ENCODE results near the gene CLEC4G. TPM values are rescaled to one million over a fixed set of nuclear protein-coding genes. Genes with fewer than 3 reads are reported as not detected.

Gene CLEC4G
- total and polyA plus RNA-seq, 2 of the 8 experiments (the other 6 are each of a cell fraction or from before 2014, with no cell fraction given): 0.35 to 2.9 TPM

- peaks cover 0 to 4% of the 10 kb centered on the region in 2 experiments for H4K20me1 ChIP-seq (replicated peaks in 1 of 2; ENCODE audit: control insufficient read depth in 1 of 2, insufficient read depth in 2 of 2, low read length in 2 of 2)
- no peak overlapping the region for H3K18ac ChIP-seq (ENCODE audit: extremely low read depth, low read length)
- peak overlapping the region; percentile 96; the same call in 1 of the 2 replicates for H2AK5ac ChIP-seq (ENCODE audit: low read depth, low read length)
- H3K27ac ChIP-seq (ENCODE audit: low read depth, low read length): no peak overlapping the region
- H3K4me2 ChIP-seq (ENCODE audit: insufficient read depth in 1 of 2, low read depth in 2 of 2, low read length in 2 of 2): no peak overlapping the region
- H3K23ac ChIP-seq (ENCODE audit: insufficient read length): no peak overlapping the region
- H2BK120ac ChIP-seq (replicated peaks; ENCODE audit: low read depth, low read length): no peak overlapping the region
- H4K8ac ChIP-seq (ENCODE audit: extremely low read depth, insufficient read depth, low read length): no peak overlapping the region
- FAIRE-seq (no peak), DNase-seq (ENCODE audit: low read depth in 1 of 2, low spot score in 2 of 2) (no peak)
- H3K56ac ChIP-seq (replicated peaks; ENCODE audit: insufficient read length, low read depth, low read length): no peak overlapping the region
- H3K4ac ChIP-seq (replicated peaks; ENCODE audit: insufficient read length, low read depth, low read length): no peak overlapping the region
- no peaks in the 10 kb centered on the region for H3K79me1 ChIP-seq (ENCODE audit: low read depth, low read length)
- CTCF ChIA-PET (ENCODE audit: partially characterized antibody): no interaction called here
- H3K36me3 ChIP-seq (ENCODE audit: control insufficient read depth in 2 of 4, insufficient read depth in 4 of 4, low read length in 3 of 4): no peaks in the 10 kb centered on the region
- H3K4me3 ChIP-seq (ENCODE audit: extremely low read depth in 1 of 4, insufficient read depth in 2 of 4, low read depth in 3 of 4, low read length in 4 of 4): no peak overlapping the region; a peak in 1 of 8 replicates
- no peaks in the 10 kb centered on the region for H3K9me3 ChIP-seq (ENCODE audit: insufficient read depth in 2 of 2, low read depth in 1 of 2, low read length in 1 of 2)
- H3K27me3 ChIP-seq (replicated peaks in 1 of 4; ENCODE audit: control insufficient read depth in 3 of 4, extremely low read depth in 1 of 4, insufficient read depth in 3 of 4, low read length in 3 of 4): no peaks in the 10 kb centered on the region; a peak in 2 of 7 replicates
- H4K91ac ChIP-seq (replicated peaks; ENCODE audit: insufficient read length, low read length): peak overlapping the region; percentile 49
- H3K79me2 ChIP-seq (ENCODE audit: control insufficient read depth in 1 of 2, insufficient read depth in 2 of 2, low read length in 2 of 2): no peaks in the 10 kb centered on the region
- H3K23me2 ChIP-seq (ENCODE audit: low read depth, low read length): peaks cover 14% of the 10 kb centered on the region
- no peaks in the 10 kb centered on the region; a peak in 1 of 7 replicates for H3K4me1 ChIP-seq (replicated peaks in 1 of 4; ENCODE audit: control insufficient read depth in 3 of 4, insufficient read depth in 4 of 4, low read length in 3 of 4)
- no peak overlapping the region for H3K9ac ChIP-seq (replicated peaks in 1 of 4; ENCODE audit: extremely low read depth in 1 of 4, low read depth in 3 of 4, low read length in 3 of 4)
- POLR2A ChIA-PET (ENCODE audit: partially characterized antibody): no interaction called here
- peak overlapping the region; percentile 50; the same call in 1 of the 2 replicates for H2BK12ac ChIP-seq (ENCODE audit: low read depth, low read length)
- H2BK15ac ChIP-seq (ENCODE audit: low read length): no peak overlapping the region; the same call in 1 of the 2 replicates
- H2BK5ac ChIP-seq (ENCODE audit: low read depth, low read length): no peak overlapping the region
- no peak overlapping the region for H3K14ac ChIP-seq (ENCODE audit: insufficient read length)
- H2BK20ac ChIP-seq (ENCODE audit: low read length): no peak overlapping the region
- H4K5ac ChIP-seq (ENCODE audit: insufficient read length, low read depth, low read length): no peak overlapping the region
- H2AFZ ChIP-seq (ENCODE audit: low read length): no peak overlapping the region
- TF ChIP-seq CTBP2 (IDR thresholded peaks at IDR 0.05; ENCODE audit: borderline replicate concordance, insufficient read depth, insufficient read length, low read length) (no peak), EZH2 (IDR thresholded peaks at IDR 0.05; ENCODE audit: low read depth, low read length, severe bottlenecking) (no peak), NRF1 (IDR thresholded peaks at IDR 0.05; ENCODE audit: low read depth, low read length) (no peak), HDAC6 (IDR thresholded peaks at IDR 0.05; ENCODE audit: low read depth, low read length) (no peak), HDAC2 (IDR thresholded peaks at IDR 0.05; ENCODE audit: borderline replicate concordance in 1 of 2, low read depth in 2 of 2, low read length in 2 of 2) (no peak), SIX5 (IDR thresholded peaks at IDR 0.05; ENCODE audit: low read depth, low read length) (no peak)
Observed at GRCh38 chr19:7691497-7691896, 40.4 kb downstream of the CLEC4G start.

All from H1 (cell line).